K562 (cell line): ENCODE data around the gene HEXIM2. TPM values are rescaled to one million over a fixed set of nuclear protein-coding genes. Genes with fewer than 3 reads are reported as not detected.

Source experiments
- CBX3 ChIP-seq, 2 experiments: IDR thresholded peaks; 1 replicate in 1 of 2; 2 replicates in 1 of 2; pipeline ENCODE4 v1.6.1; 2012; ENCODE audit warnings: inconsistent platforms in 2 of 2, low read length in 2 of 2, borderline replicate concordance in 1 of 2, control low read depth in 1 of 2
- FOSL1 ChIP-seq: fragments of 200-800 bp; sonication (Bioruptor generic); conservative IDR thresholded peaks from 2 replicates; pipeline ENCODE4 v1.6.1; 2016; ENCODE audit warnings: missing genetic modification characterization, missing compliant biosample characterization
- JUN ChIP-seq, 2 experiments: sonication (generic) in 1 of 2; formaldehyde crosslinking in 1 of 2; IDR thresholded peaks; 2 replicates each; pipeline versions ENCODE4 v1.6.1 to v1.8.0; 2012 to 2022; ENCODE audit warnings: borderline replicate concordance in 2 of 2, mild to moderate bottlenecking in 2 of 2, improper control_type of control experiment in 1 of 2, low read depth in 1 of 2, low read length in 1 of 2, missing genetic modification reagents in 1 of 2
- KAT2B ChIP-seq: IDR thresholded peaks from one replicate; pipeline ENCODE4 v1.6.1; 2012; ENCODE audit warnings: low read depth, mild to moderate bottlenecking, control low read depth, inconsistent platforms, low read length, moderate library complexity
- KHSRP ChIP-seq: fragments of 450-650 bp; IDR thresholded peaks from 2 replicates; pipeline ENCODE4 v1.6.1; 2017
- NFXL1 ChIP-seq: fragments of 450-650 bp; formaldehyde crosslinking; IDR thresholded peaks from 2 replicates; pipeline ENCODE4 v1.4.0; 2021; ENCODE audit warnings: mild to moderate bottlenecking
- NR2C1 ChIP-seq, 2 experiments: fragments of 450-650 bp; IDR thresholded peaks; 2 replicates each; pipeline ENCODE4 v1.6.1; 2017; ENCODE audit warnings: mild to moderate bottlenecking in 2 of 2, antibody characterized with exemption in 1 of 2, inconsistent platforms in 1 of 2, missing compliant biosample characterization in 1 of 2, missing genetic modification characterization in 1 of 2
- POLR2G ChIP-seq: fragments of 200-400 bp; formaldehyde crosslinking; IDR thresholded peaks from 2 replicates; pipeline ENCODE4 v1.6.1; 2017; ENCODE audit warnings: low read depth, mild to moderate bottlenecking, antibody characterized with exemption, low read length, moderate library complexity
- RFX5 ChIP-seq: IDR thresholded peaks from 2 replicates; pipeline ENCODE4 v1.6.1; 2011; ENCODE audit warnings: low read depth, mild to moderate bottlenecking, improper control_type of control experiment, low read length
- SMC3 ChIP-seq: conservative IDR thresholded peaks from 2 replicates; pipeline ENCODE4 v1.6.1; 2011; ENCODE audit warnings: low read depth, low read length, improper control_type of control experiment; ENCODE audit not compliant: insufficient read depth
- TBP ChIP-seq: optimal IDR thresholded peaks from 2 replicates; pipeline ENCODE3; 2011; ENCODE audit warnings: low read depth, low read length, improper control_type of control experiment
- TOE1 ChIP-seq, 2 experiments: fragments of 450-650 bp in 1 of 2; sonication (generic) in 1 of 2; formaldehyde crosslinking in 1 of 2; IDR thresholded peaks; 2 replicates each; pipeline versions ENCODE4 v1.7.1 to v1.8.0; 2016 to 2022; ENCODE audit warnings: borderline replicate concordance in 2 of 2, mild to moderate bottlenecking in 2 of 2, antibody characterized with exemption in 1 of 2, inconsistent platforms in 1 of 2, low read depth in 1 of 2, missing genetic modification reagents in 1 of 2, moderate library complexity in 1 of 2
- U2AF2 ChIP-seq: fragments of 200-400 bp; formaldehyde crosslinking; optimal IDR thresholded peaks from 2 replicates; pipeline ENCODE3; 2017; ENCODE audit warnings: low read depth, mild to moderate bottlenecking, low read length
- polyA plus RNA-seq, 8 experiments: library from polyadenylated mRNA; depleted of rRNA in 4 of 8; stranded (reverse) in 5 of 8; unstranded in 3 of 8; fragments of >200 nt; fragmentation: Nextera tagmentation in 2 of 8; fragmentation: Illumina TruSeq in 1 of 8; extraction: Ambion mirVana in 2 of 8; extraction: Trizol in 1 of 8; gene quantifications; 2 replicates each; pipeline versions ENCODE4 v1.2.1 to v1.2.3, GENCODE V29; 2011 to 2014; ENCODE audit warnings: inconsistent platforms in 1 of 8, missing spikeins in 1 of 8
- total RNA-seq, 7 experiments: library from RNA; depleted of rRNA in 6 of 7; stranded (reverse); fragments of >200 nt in 6 of 7; fragmentation: Illumina TruSeq in 2 of 7; extraction: Trizol in 2 of 7; gene quantifications; 2 replicates each; pipeline versions ENCODE4 v1.2.1 to v1.2.3, GENCODE V29; 2011 to 2021; ENCODE audit warnings: low replicate concordance in 1 of 7
- TF ChIP-seq, protein P1 (sequence below), 2 experiments: IDR thresholded peaks; 2 replicates each; pipeline ENCODE4 v1.6.1; 2011; ENCODE audit warnings: borderline replicate concordance in 1 of 2, control low read depth in 1 of 2, low read depth in 1 of 2, low read length in 1 of 2, mild to moderate bottlenecking in 1 of 2, mixed read lengths in 1 of 2, moderate library complexity in 1 of 2; ENCODE audit not compliant: insufficient read depth in 1 of 2, insufficient read length in 1 of 2, poor library complexity in 1 of 2, severe bottlenecking in 1 of 2; ENCODE audit errors: extremely low read depth in 1 of 2
- TF ChIP-seq, protein P2 (sequence below): sonication (generic); formaldehyde crosslinking; IDR thresholded peaks from 2 replicates; pipeline ENCODE4 v1.8.1; 2023; ENCODE audit warnings: mild to moderate bottlenecking, missing genetic modification reagents
- TF ChIP-seq, protein P3 (sequence below): fragments of 150-350 bp; conservative IDR thresholded peaks from 2 replicates; pipeline ENCODE4 v1.6.1; 2014; ENCODE audit warnings: low read length
- TF ChIP-seq, protein P4 (sequence below): fragments of 450-650 bp; formaldehyde crosslinking; IDR thresholded peaks from 2 replicates; pipeline ENCODE4 v1.4.0; 2020; ENCODE audit warnings: mild to moderate bottlenecking, moderate library complexity

Gene HEXIM2
- total and polyA plus RNA-seq, 9 of the 15 experiments (the other 6 are each of a cell fraction or from before 2014, with no cell fraction given), result 0.69 to 3.4 (median 1.1) TPM; not detected in 2

DNA sequence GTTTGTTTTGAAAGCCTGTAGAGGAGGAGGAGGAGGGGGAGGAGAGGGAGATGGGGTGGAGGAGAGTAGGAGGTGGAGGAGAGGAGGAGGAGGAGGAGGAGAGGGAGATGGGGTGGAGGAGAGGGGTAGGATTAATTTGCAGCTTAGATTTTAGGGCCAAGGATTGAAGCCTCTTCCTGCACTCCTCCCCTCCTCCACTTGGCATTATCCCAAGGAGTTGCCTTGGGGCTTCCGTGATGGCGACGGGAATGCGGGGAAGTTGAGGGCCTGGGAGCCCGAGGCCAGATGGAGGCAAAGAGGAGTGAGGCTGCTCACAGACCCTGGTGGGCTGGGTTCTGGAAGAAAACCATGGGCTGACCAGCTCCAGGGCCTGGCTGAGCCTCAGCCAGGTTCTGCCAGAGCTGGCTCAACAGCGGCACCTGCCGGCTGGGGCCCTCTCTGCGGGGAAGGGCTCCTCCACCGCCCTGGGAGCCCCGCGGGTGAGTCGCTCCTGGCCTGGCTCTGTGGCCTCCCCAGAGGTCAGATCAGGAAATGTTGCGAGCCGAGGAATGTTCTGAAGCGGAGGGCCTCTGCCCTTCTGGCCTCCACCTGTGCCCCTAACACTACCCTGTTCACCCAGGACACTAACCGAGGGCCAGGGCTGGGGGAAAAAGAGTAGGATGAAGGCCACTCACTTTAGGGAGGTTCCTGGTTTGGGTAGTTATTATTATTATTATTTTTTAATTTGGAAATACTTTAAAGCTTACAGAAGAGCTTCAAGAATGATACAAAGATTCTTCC is 36.1 kb downstream of the HEXIM2 start (continued):
- TF ChIP-seq, protein P1, sequence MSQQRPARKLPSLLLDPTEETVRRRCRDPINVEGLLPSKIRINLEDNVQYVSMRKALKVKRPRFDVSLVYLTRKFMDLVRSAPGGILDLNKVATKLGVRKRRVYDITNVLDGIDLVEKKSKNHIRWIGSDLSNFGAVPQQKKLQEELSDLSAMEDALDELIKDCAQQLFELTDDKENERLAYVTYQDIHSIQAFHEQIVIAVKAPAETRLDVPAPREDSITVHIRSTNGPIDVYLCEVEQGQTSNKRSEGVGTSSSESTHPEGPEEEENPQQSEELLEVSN (IDR thresholded peaks at IDR 0.05; ENCODE audit: borderline replicate concordance in 1 of 2, extremely low read depth in 1 of 2, insufficient read depth in 1 of 2, insufficient read length in 1 of 2, low read depth in 1 of 2, low read length in 1 of 2, poor library complexity in 1 of 2, severe bottlenecking in 1 of 2), result peak in 1 of 2 experiments; percentile 15
- TF ChIP-seq JUN (IDR thresholded peaks at IDR 0.05; ENCODE audit: borderline replicate concordance, low read depth, low read length) (0 out of 2 replicates have a peak, but pooled peaks have one; percentile 36), JUN (CRISPR knock-in tag; IDR thresholded peaks at IDR 0.05; ENCODE audit: borderline replicate concordance) (no peak), KHSRP (no peak), KAT2B (no peak), CBX3 (IDR thresholded peaks at IDR 0.05; ENCODE audit: borderline replicate concordance in 1 of 2, low read length in 2 of 2) (peak in 1 of 2 experiments; percentile 76; a peak in 1 of 3 replicates), TOE1 (IDR thresholded peaks at IDR 0.05; ENCODE audit: borderline replicate concordance) (no peak), TOE1 (CRISPR knock-in tag; IDR thresholded peaks at IDR 0.05; ENCODE audit: borderline replicate concordance, low read depth) (no peak), TBP (no peak), POLR2G (0 out of 2 replicates have a peak, but pooled peaks have one; percentile 43), FOSL1 (tag) (peak; percentile 42; the same call in 1 of the 2 replicates), NR2C1 (IDR thresholded peaks at IDR 0.05) (0 out of 2 replicates have a peak, but pooled peaks have one; percentile 11), NR2C1 (tag; IDR thresholded peaks at IDR 0.05) (no peak), U2AF2 (no peak), NFXL1 (CRISPR knock-in tag) (no peak), RFX5 (no peak), SMC3 (peak; percentile 96)
- TF ChIP-seq, protein P2, sequence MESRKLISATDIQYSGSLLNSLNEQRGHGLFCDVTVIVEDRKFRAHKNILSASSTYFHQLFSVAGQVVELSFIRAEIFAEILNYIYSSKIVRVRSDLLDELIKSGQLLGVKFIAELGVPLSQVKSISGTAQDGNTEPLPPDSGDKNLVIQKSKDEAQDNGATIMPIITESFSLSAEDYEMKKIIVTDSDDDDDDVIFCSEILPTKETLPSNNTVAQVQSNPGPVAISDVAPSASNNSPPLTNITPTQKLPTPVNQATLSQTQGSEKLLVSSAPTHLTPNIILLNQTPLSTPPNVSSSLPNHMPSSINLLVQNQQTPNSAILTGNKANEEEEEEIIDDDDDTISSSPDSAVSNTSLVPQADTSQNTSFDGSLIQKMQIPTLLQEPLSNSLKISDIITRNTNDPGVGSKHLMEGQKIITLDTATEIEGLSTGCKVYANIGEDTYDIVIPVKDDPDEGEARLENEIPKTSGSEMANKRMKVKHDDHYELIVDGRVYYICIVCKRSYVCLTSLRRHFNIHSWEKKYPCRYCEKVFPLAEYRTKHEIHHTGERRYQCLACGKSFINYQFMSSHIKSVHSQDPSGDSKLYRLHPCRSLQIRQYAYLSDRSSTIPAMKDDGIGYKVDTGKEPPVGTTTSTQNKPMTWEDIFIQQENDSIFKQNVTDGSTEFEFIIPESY (CRISPR knock-in tag), result peak; percentile 73; the same call in 1 of the 2 replicates
- TF ChIP-seq, protein P3, sequence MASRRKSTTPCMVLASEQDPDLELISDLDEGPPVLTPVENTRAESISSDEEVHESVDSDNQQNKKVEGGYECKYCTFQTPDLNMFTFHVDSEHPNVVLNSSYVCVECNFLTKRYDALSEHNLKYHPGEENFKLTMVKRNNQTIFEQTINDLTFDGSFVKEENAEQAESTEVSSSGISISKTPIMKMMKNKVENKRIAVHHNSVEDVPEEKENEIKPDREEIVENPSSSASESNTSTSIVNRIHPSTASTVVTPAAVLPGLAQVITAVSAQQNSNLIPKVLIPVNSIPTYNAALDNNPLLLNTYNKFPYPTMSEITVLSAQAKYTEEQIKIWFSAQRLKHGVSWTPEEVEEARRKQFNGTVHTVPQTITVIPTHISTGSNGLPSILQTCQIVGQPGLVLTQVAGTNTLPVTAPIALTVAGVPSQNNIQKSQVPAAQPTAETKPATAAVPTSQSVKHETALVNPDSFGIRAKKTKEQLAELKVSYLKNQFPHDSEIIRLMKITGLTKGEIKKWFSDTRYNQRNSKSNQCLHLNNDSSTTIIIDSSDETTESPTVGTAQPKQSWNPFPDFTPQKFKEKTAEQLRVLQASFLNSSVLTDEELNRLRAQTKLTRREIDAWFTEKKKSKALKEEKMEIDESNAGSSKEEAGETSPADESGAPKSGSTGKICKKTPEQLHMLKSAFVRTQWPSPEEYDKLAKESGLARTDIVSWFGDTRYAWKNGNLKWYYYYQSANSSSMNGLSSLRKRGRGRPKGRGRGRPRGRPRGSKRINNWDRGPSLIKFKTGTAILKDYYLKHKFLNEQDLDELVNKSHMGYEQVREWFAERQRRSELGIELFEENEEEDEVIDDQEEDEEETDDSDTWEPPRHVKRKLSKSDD, result peak; percentile 35
- TF ChIP-seq, protein P4, sequence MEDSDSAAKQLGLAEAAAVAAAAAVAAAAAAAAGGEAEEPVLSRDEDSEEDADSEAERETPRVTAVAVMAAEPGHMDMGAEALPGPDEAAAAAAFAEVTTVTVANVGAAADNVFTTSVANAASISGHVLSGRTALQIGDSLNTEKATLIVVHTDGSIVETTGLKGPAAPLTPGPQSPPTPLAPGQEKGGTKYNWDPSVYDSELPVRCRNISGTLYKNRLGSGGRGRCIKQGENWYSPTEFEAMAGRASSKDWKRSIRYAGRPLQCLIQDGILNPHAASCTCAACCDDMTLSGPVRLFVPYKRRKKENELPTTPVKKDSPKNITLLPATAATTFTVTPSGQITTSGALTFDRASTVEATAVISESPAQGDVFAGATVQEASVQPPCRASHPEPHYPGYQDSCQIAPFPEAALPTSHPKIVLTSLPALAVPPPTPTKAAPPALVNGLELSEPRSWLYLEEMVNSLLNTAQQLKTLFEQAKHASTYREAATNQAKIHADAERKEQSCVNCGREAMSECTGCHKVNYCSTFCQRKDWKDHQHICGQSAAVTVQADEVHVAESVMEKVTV (CRISPR knock-in tag), result peak; percentile 98
